ENCODE measurements around the gene CACNG4. TPM values are rescaled to one million over a fixed set of nuclear protein-coding genes. Genes with fewer than 3 reads are reported as not detected.

CACNG4 gene
- total RNA-seq, 3 donors from 2014 or later, result 0.07 to 0.47 (median 0.26) TPM

DNA sequence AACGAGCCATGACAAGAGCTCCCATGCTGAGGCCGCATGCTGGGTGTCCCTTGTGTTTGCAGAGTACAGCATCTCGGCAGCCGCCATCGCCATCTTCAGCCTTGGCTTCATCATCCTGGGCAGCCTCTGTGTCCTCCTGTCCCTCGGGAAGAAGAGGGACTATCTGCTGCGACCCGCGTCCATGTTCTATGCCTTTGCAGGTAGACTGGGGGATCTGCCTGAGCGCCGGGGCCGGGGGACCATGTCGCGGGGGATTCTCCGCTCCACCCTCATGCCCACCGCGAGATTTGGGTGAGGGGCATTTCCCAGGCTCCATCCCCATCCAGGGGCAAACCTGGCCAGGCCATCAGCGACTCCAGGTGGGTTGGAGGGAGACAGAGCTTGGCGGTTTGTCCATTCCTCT, 90.5 kb downstream of the CACNG4 start:
- intact Hi-C loops (cut with DNase I, micrococcal nuclease), result no loop called here
- Histone ChIP-seq H3K36me3 (ENCODE audit: low read depth) (no peaks in the 10 kb centered on the region), H3K4me1 (ENCODE audit: low read depth) (peaks cover 12% of the 10 kb centered on the region), H3K4me3 (no peak overlapping the region), H3K9me3 (no peaks in the 10 kb centered on the region)
- TF ChIP-seq, protein P1, sequence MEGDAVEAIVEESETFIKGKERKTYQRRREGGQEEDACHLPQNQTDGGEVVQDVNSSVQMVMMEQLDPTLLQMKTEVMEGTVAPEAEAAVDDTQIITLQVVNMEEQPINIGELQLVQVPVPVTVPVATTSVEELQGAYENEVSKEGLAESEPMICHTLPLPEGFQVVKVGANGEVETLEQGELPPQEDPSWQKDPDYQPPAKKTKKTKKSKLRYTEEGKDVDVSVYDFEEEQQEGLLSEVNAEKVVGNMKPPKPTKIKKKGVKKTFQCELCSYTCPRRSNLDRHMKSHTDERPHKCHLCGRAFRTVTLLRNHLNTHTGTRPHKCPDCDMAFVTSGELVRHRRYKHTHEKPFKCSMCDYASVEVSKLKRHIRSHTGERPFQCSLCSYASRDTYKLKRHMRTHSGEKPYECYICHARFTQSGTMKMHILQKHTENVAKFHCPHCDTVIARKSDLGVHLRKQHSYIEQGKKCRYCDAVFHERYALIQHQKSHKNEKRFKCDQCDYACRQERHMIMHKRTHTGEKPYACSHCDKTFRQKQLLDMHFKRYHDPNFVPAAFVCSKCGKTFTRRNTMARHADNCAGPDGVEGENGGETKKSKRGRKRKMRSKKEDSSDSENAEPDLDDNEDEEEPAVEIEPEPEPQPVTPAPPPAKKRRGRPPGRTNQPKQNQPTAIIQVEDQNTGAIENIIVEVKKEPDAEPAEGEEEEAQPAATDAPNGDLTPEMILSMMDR (IDR thresholded peaks at IDR 0.05), result no peak
- DNase-seq, result no peak
- no peak for ATAC-seq

DNA sequence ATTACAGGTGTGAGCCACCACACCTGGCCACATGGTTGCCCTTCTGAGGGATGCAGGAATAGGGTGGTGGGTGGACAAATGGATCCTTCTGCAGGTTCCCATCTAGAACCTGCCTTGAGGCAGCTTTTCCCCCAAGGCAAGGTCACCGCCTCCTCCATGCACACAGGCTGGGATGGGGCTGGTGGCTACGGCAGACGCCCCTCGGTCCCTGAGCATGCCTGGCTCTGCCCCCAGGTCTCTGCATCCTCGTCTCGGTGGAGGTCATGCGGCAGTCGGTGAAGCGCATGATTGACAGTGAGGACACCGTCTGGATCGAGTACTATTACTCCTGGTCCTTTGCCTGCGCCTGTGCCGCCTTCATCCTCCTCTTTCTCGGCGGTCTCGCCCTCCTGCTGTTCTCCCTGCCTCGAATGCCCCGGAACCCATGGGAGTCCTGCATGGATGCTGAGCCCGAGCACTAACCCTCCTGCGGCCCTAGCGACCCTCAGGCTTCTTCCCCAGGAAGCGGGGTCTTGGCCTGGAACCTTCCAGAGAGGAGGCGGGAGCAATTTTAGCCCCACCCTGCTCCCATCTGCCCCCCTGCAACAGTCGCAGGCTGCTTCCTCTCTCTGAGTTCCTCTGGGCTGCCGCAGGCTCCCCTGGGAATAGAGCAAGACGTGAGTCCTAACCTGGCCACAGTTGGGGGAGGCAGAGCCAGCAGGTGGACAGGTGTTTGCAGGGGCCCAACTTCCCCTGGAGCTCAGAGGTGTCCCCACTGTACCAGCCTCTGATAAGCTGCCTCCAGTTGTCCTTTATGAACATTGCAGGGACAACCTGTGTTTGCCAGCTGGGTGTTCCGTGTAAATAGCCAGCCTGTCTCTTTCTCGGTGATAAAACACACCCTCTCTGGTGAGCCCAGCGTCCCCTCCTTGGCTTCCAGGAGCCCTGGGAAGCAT, 91.6 kb downstream of the CACNG4 start:
- peak in 2 of 3 donors; percentile 57 to 71 for DNase-seq
- H3K9me3 ChIP-seq, result no peaks in the 10 kb centered on the region
- peaks cover 12% of the 10 kb centered on the region for H3K4me1 ChIP-seq (ENCODE audit: low read depth)
- intact Hi-C loops (cut with DNase I, micrococcal nuclease), result no loop called here
- no peak overlapping the region for H3K4me3 ChIP-seq
- TF ChIP-seq, protein P1 (IDR thresholded peaks at IDR 0.05), result no peak
- peak; percentile 96 for ATAC-seq
- H3K36me3 ChIP-seq (ENCODE audit: low read depth), result no peaks in the 10 kb centered on the region

DNA sequence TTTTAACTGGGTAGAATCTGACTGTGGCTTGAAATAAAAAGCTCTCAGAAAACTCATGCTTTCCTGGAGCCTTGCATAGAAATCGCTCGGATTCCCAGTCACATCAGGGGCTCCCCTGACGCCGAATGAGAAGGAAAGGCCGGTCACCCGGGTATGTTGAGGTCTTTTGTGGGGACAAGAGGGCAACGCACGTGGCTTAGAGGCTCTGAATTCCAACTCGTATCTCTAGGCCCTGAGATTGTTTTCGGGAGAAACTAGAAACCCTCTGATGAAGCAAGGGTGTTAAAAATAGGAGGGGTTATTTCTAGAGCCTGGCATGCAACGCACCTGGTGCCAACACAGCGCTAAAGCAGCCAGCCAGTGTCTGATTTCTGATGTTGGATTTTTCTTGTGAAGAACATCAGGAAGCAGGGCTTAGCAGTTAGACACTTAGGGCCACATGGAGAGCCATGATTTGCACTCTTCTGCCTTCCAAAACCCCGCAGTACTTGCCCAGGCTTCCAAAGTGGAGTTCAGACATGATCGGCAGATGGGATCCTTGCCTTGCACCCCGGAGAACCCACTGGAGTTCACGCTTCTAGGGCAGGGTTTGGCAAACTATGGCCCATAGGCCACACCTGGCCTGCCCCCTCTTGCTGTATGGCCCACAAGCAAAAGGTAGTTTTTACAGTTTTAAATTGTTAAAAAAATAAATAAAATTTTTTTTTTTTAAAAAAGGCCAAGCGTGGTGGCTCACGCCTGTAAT, 92.4 kb downstream of the CACNG4 start:
- TF ChIP-seq, protein P1 (IDR thresholded peaks at IDR 0.05), result no peak
- intact Hi-C loops (cut with DNase I, micrococcal nuclease), result no loop called here
- ATAC-seq, result peak; percentile 23

DNA sequence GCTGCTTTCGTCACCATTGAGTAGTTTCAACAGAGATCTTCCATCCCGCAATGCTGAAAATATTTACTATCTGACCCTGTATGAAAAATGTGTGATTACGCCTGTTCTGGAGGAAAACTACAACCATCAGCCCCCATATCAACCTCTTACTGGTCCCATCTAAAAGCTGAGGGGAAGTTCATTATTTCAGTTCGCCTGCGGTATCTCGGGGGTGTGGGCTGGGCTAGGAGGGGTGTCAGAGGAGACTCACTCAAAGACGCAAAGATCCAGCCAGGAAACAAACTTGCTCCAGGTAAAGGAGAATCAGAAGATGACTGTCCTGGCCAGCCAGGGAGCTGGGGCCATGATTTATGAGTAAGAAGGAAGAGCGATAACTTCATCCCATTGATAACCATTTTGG, 93.5 kb downstream of the CACNG4 start:
- H3K4me1 ChIP-seq (ENCODE audit: low read depth), result peaks cover 8% of the 10 kb centered on the region
- H3K9me3 ChIP-seq, result no peaks in the 10 kb centered on the region

More for the DNA sequence above, 92.4 kb downstream of the CACNG4 start:
- DNase-seq, result no peak
- no peak overlapping the region for H3K4me3 ChIP-seq
- peaks cover 12% of the 10 kb centered on the region for H3K4me1 ChIP-seq (ENCODE audit: low read depth)
- H3K36me3 ChIP-seq (ENCODE audit: low read depth), result no peaks in the 10 kb centered on the region
- no peaks in the 10 kb centered on the region for H3K9me3 ChIP-seq

DNA sequence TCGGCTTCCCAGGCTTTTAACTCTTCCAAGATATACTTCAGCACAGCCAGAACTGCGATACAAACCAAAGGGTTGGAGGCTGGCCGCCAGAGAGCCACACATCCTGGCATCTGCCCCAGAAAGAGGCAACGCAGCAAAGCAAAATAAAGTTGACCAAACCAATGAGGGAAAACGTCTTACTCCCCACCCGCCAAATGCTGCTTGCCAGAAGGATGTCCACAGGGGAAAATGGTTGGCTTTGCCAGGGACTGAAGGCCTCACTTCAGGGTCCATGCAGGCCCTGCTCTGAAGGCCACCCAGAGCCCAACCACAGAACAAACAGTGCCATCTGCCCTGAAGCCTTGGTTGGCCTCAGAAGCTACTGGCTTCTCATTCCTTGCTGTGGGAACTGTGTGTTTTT, 94.9 kb downstream of the CACNG4 start:
- ATAC-seq (no peak), DNase-seq (no peak)
- Histone ChIP-seq H3K9me3 (no peaks in the 10 kb centered on the region), H3K4me3 (no peak overlapping the region), H3K4me1 (ENCODE audit: low read depth) (peaks cover 6% of the 10 kb centered on the region), H3K36me3 (ENCODE audit: low read depth) (no peaks in the 10 kb centered on the region)
- intact Hi-C loops (cut with DNase I, micrococcal nuclease), result no loop called here
- TF ChIP-seq, protein P1 (IDR thresholded peaks at IDR 0.05), result no peak

More for the DNA sequence above, 93.5 kb downstream of the CACNG4 start:
- Histone ChIP-seq H3K36me3 (ENCODE audit: low read depth) (no peaks in the 10 kb centered on the region), H3K4me3 (no peak overlapping the region)
- intact Hi-C loops (cut with DNase I, micrococcal nuclease), result no loop called here
- TF ChIP-seq, protein P1 (IDR thresholded peaks at IDR 0.05), result no peak
- DNase-seq (no peak), ATAC-seq (no peak)

Measured in mucosa of descending colon (tissue), 3 donors.